ENCODE results near the gene KIF3B. TPM values are rescaled to one million over a fixed set of nuclear protein-coding genes. Genes with fewer than 3 reads are reported as not detected.

KIF3B gene
- total and polyA plus RNA-seq, 2 of the 13 experiments (the other 11 are each of a cell fraction or from before 2014, with no cell fraction given) = 23.6 to 28.8 TPM

DNA sequence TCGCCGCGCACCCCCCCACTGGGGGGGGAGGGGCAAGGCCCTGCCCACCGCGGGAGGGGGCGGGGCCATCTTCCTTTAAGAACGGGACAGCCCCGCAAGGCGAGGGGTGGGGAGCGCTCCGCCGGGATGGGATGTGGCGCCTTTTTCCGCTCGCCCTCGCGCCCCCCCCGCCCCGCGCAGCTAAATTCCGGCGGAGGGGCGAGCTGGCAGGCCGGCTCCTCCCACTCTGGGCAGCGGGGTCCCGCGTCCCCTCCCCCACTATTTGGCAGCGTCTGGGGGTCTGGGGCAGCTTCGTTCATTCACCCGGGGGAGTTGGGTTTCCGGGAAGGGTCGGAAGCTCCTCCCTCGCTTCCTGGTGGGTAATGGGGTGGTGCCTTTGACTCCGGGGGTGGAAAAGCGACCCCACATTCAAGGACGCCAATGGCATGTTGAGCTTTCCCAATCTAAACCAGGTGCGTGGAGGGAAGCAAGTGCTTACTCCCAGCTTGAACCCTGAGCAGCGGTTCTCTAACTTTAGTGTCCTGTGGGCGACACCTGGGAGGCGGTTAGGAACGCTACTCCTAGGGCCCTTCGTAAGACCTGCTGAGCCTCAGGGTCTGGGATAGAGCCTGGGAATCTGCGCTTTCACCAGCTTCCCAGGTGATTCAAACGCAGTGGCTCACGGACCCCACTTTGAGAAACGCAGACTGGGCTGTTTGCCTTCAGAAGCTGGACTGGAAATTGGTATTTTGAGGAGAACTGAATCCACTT is 81.6 kb downstream of the KIF3B start (continued):
- no peak for TF ChIP-seq CC2D1A (CRISPR knock-in tag; IDR thresholded peaks at IDR 0.05)
- TF ChIP-seq, protein P1, sequence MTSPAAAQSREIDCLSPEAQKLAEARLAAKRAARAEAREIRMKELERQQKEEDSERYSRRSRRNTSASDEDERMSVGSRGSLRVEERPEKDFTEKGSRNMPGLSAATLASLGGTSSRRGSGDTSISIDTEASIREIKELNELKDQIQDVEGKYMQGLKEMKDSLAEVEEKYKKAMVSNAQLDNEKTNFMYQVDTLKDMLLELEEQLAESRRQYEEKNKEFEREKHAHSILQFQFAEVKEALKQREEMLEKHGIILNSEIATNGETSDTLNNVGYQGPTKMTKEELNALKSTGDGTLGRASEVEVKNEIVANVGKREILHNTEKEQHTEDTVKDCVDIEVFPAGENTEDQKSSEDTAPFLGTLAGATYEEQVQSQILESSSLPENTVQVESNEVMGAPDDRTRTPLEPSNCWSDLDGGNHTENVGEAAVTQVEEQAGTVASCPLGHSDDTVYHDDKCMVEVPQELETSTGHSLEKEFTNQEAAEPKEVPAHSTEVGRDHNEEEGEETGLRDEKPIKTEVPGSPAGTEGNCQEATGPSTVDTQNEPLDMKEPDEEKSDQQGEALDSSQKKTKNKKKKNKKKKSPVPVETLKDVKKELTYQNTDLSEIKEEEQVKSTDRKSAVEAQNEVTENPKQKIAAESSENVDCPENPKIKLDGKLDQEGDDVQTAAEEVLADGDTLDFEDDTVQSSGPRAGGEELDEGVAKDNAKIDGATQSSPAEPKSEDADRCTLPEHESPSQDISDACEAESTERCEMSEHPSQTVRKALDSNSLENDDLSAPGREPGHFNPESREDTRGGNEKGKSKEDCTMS (CRISPR knock-in tag; conservative IDR thresholded peaks at IDR 0.05) = no peak
- TF ChIP-seq, protein P2, sequence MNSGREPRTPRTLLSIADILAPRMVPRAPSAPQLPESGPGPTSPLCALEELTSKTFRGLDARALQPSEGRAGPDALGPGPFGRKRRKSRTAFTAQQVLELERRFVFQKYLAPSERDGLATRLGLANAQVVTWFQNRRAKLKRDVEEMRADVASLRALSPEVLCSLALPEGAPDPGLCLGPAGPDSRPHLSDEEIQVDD (CRISPR knock-in tag; IDR thresholded peaks at IDR 0.05; ENCODE audit: borderline replicate concordance) = peak; percentile 49; the same call in 1 of the 2 replicates
- 0 out of 2 replicates have a peak, but pooled peaks have one; percentile 51 for TF ChIP-seq REL (CRISPR knock-in tag; conservative IDR thresholded peaks at IDR 0.05)
- peak; percentile 16; the same call in 1 of the 2 replicates for TF ChIP-seq GZF1 (CRISPR knock-in tag; IDR thresholded peaks at IDR 0.05)
- TF ChIP-seq ZNF260 (CRISPR knock-in tag; IDR thresholded peaks at IDR 0.05; ENCODE audit: borderline replicate concordance, low read depth) = no peak
- no peak; the same call in 1 of the 2 replicates for TF ChIP-seq FOXM1 (CRISPR knock-in tag; IDR thresholded peaks at IDR 0.05)
- peak; percentile 85; the same call in 1 of the 2 replicates for TF ChIP-seq KDM5A (IDR thresholded peaks at IDR 0.05; ENCODE audit: borderline replicate concordance, low read length)
- TF ChIP-seq RFX3 (CRISPR knock-in tag; IDR thresholded peaks at IDR 0.05) = no peak
- TF ChIP-seq, protein P3, sequence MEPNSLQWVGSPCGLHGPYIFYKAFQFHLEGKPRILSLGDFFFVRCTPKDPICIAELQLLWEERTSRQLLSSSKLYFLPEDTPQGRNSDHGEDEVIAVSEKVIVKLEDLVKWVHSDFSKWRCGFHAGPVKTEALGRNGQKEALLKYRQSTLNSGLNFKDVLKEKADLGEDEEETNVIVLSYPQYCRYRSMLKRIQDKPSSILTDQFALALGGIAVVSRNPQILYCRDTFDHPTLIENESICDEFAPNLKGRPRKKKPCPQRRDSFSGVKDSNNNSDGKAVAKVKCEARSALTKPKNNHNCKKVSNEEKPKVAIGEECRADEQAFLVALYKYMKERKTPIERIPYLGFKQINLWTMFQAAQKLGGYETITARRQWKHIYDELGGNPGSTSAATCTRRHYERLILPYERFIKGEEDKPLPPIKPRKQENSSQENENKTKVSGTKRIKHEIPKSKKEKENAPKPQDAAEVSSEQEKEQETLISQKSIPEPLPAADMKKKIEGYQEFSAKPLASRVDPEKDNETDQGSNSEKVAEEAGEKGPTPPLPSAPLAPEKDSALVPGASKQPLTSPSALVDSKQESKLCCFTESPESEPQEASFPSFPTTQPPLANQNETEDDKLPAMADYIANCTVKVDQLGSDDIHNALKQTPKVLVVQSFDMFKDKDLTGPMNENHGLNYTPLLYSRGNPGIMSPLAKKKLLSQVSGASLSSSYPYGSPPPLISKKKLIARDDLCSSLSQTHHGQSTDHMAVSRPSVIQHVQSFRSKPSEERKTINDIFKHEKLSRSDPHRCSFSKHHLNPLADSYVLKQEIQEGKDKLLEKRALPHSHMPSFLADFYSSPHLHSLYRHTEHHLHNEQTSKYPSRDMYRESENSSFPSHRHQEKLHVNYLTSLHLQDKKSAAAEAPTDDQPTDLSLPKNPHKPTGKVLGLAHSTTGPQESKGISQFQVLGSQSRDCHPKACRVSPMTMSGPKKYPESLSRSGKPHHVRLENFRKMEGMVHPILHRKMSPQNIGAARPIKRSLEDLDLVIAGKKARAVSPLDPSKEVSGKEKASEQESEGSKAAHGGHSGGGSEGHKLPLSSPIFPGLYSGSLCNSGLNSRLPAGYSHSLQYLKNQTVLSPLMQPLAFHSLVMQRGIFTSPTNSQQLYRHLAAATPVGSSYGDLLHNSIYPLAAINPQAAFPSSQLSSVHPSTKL (CRISPR knock-in tag; IDR thresholded peaks at IDR 0.05) = peak; percentile 57
- no peak for TF ChIP-seq FOXP1 (IDR thresholded peaks at IDR 0.05)
- TF ChIP-seq FOXP1 (CRISPR knock-in tag; IDR thresholded peaks at IDR 0.05) = no peak
- TF ChIP-seq RBFOX2 (IDR thresholded peaks at IDR 0.05; ENCODE audit: low read depth, low read length) = peak; percentile 39; the same call in 1 of the 2 replicates
- no peak; the same call in 1 of the 2 replicates for TF ChIP-seq MEIS1 (CRISPR knock-in tag; IDR thresholded peaks at IDR 0.05; ENCODE audit: borderline replicate concordance)
- TF ChIP-seq, protein P4, sequence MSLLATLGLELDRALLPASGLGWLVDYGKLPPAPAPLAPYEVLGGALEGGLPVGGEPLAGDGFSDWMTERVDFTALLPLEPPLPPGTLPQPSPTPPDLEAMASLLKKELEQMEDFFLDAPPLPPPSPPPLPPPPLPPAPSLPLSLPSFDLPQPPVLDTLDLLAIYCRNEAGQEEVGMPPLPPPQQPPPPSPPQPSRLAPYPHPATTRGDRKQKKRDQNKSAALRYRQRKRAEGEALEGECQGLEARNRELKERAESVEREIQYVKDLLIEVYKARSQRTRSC (CRISPR knock-in tag; IDR thresholded peaks at IDR 0.05; ENCODE audit: low read depth) = 0 out of 2 replicates have a peak, but pooled peaks have one; percentile 61
- TF ChIP-seq ETV5 (CRISPR knock-in tag; IDR thresholded peaks at IDR 0.05; ENCODE audit: borderline replicate concordance) = peak; percentile 68; the same call in 1 of the 2 replicates
- peak; percentile 74 for TF ChIP-seq SP5 (CRISPR knock-in tag; IDR thresholded peaks at IDR 0.05; ENCODE audit: borderline replicate concordance, low read depth)
- peak; percentile 42; the same call in 1 of the 2 replicates for TF ChIP-seq ZMYM4 (CRISPR knock-in tag; IDR thresholded peaks at IDR 0.05)
- TF ChIP-seq ZC3H13 (CRISPR knock-in tag; IDR thresholded peaks at IDR 0.05) = peak; percentile 94
- TF ChIP-seq HHEX (CRISPR knock-in tag; IDR thresholded peaks at IDR 0.05) = 0 out of 2 replicates have a peak, but pooled peaks have one; percentile 7
- no peak for TF ChIP-seq ZNF720 (CRISPR knock-in tag; IDR thresholded peaks at IDR 0.05)
- peak; percentile 81 for TF ChIP-seq KDM2A (CRISPR knock-in tag; IDR thresholded peaks at IDR 0.05; ENCODE audit: borderline replicate concordance, low read depth)
- no peak for TF ChIP-seq ZKSCAN5 (CRISPR knock-in tag; IDR thresholded peaks at IDR 0.05)
- peak; percentile 22 for TF ChIP-seq BRD4 (CRISPR knock-in tag; IDR thresholded peaks at IDR 0.05)
